KMS-11 (cell line): ENCODE data around the gene SPINDOC.
"Not testable (repeated sequence)": the region's sequence is repeated elsewhere in the genome, so short reads cannot be mapped to it uniquely, and the experiment has no call there.

ENCODE experiments used
- H2AFZ ChIP-seq: fragments of 200-600 bp; sonication (generic); 2 replicates; pipeline ENCODE4 v1.6.1; 2016; ENCODE audit warnings: antibody characterized with exemption, mixed run types, low read depth
- H3K27ac ChIP-seq: fragments of 200-600 bp; sonication (generic); 2 replicates; pipeline ENCODE4 v1.6.1; 2016; ENCODE audit warnings: mild to moderate bottlenecking, mixed run types
- H3K27me3 ChIP-seq: fragments of 200-600 bp; sonication (generic); 2 replicates; pipeline ENCODE4 v1.6.1; 2017; ENCODE audit warnings: mild to moderate bottlenecking, low read depth, mixed run types, moderate library complexity; ENCODE audit not compliant: insufficient read depth
- H3K36me3 ChIP-seq: fragments of 200-600 bp; sonication (generic); 2 replicates; pipeline ENCODE4 v1.6.1; 2017; ENCODE audit warnings: mild to moderate bottlenecking, mixed run types; ENCODE audit not compliant: insufficient read depth
- H3K4me1 ChIP-seq: fragments of 200-600 bp; sonication (generic); 2 replicates; pipeline ENCODE4 v1.6.1; 2016; ENCODE audit warnings: mild to moderate bottlenecking, low read depth, mixed run types; ENCODE audit not compliant: poor library complexity, severe bottlenecking
- H3K4me2 ChIP-seq: fragments of 200-600 bp; sonication (generic); 2 replicates; pipeline ENCODE4 v1.7.0; 2016; ENCODE audit warnings: mild to moderate bottlenecking, mixed run types
- H3K4me3 ChIP-seq: fragments of 200-600 bp; sonication (generic); IDR thresholded peaks from 2 replicates; pipeline ENCODE4 v1.6.1; 2017; ENCODE audit warnings: low read depth, low read length, mixed read lengths; ENCODE audit not compliant: insufficient read depth
- H3K79me2 ChIP-seq: fragments of 200-600 bp; sonication (generic); 2 replicates; pipeline ENCODE4 v1.6.1; 2016; ENCODE audit warnings: low read depth, mixed run types; ENCODE audit not compliant: insufficient read depth
- H3K9ac ChIP-seq: fragments of 200-600 bp; sonication (generic); 2 replicates; pipeline ENCODE4 v1.6.1; 2016; ENCODE audit warnings: mild to moderate bottlenecking, mixed run types
- H4K20me1 ChIP-seq: fragments of 200-600 bp; sonication (generic); 2 replicates; pipeline ENCODE4 v1.6.1; 2016; ENCODE audit warnings: mild to moderate bottlenecking, mixed run types; ENCODE audit not compliant: insufficient read depth
- CTCF ChIP-seq: fragments of 200-600 bp; sonication (generic); conservative IDR thresholded peaks from 2 replicates; pipeline ENCODE4 v1.6.1; 2017; ENCODE audit warnings: low read depth, mild to moderate bottlenecking, antibody characterized with exemption, low read length, moderate library complexity, mixed read lengths

SPINDOC gene

GRCh38 chr11:63854696-63855095 is 41.4 kb downstream of the SPINDOC start:
- Histone ChIP-seq H3K79me2 (peaks cover 67% of the 10 kb centered on the region), H3K4me2 (no peak overlapping the region), H3K27me3 (no peaks in the 10 kb centered on the region), H3K27ac (no peak overlapping the region), H3K4me1 (peaks cover 80% of the 10 kb centered on the region), H3K36me3 (no peaks in the 10 kb centered on the region), H2AFZ (no peak overlapping the region), H3K4me3 (no peak overlapping the region), H4K20me1 (peaks cover 10% of the 10 kb centered on the region; the same call in 1 of the 2 replicates), H3K9ac (no peak overlapping the region)
- no peak for TF ChIP-seq CTCF

- TF ChIP-seq CTCF: no peak
- H2AFZ ChIP-seq: no peak overlapping the region
- peak overlapping the region; percentile 49 for H3K4me2 ChIP-seq
- H3K9ac ChIP-seq: no peak overlapping the region
- no peak overlapping the region for H3K4me3 ChIP-seq
- no peaks in the 10 kb centered on the region for H3K36me3 ChIP-seq
- H4K20me1 ChIP-seq: peaks cover 10% of the 10 kb centered on the region; the same call in 1 of the 2 replicates
- H3K27me3 ChIP-seq: no peaks in the 10 kb centered on the region
- peak overlapping the region; percentile 29; the same call in 1 of the 2 replicates for H3K27ac ChIP-seq
- H3K79me2 ChIP-seq: peaks cover 71% of the 10 kb centered on the region
- peaks cover 78% of the 10 kb centered on the region for H3K4me1 ChIP-seq
Measured at GRCh38 chr11:63855975-63856374, 42.7 kb downstream of the SPINDOC start.

GRCh38 chr11:63858628-63859550 is 45.6 kb downstream of the SPINDOC start:
- Histone ChIP-seq H3K27me3 (no peaks in the 10 kb centered on the region), H3K4me3 (no peak overlapping the region), H3K27ac (no peak overlapping the region), H2AFZ (no peak overlapping the region), H3K36me3 (no peaks in the 10 kb centered on the region; the same call in 1 of the 2 replicates), H4K20me1 (no peaks in the 10 kb centered on the region), H3K4me1 (peaks cover 70% of the 10 kb centered on the region), H3K79me2 (peaks cover 51% of the 10 kb centered on the region), H3K9ac (no peak overlapping the region), H3K4me2 (peak overlapping the region; percentile 2; the same call in 1 of the 2 replicates)
- no peak for TF ChIP-seq CTCF

GRCh38 chr11:63862923-63863322 is 49.7 kb downstream of the SPINDOC start:
- Histone ChIP-seq H2AFZ (no peak overlapping the region), H3K4me3 (no peak overlapping the region), H3K4me1 (peaks cover 79% of the 10 kb centered on the region), H3K9ac (no peak overlapping the region), H3K27ac (peak overlapping the region; percentile 17; the same call in 1 of the 2 replicates), H4K20me1 (no peaks in the 10 kb centered on the region), H3K4me2 (no peak overlapping the region), H3K79me2 (peaks cover 57% of the 10 kb centered on the region; the same call in 1 of the 2 replicates), H3K27me3 (no peaks in the 10 kb centered on the region), H3K36me3 (no peaks in the 10 kb centered on the region; the same call in 1 of the 2 replicates)
- no peak for TF ChIP-seq CTCF

- not testable (repeated sequence) for H3K27me3 ChIP-seq, H4K20me1 ChIP-seq, H2AFZ ChIP-seq, H3K27ac ChIP-seq, H3K36me3 ChIP-seq, H3K9ac ChIP-seq, H3K4me3 ChIP-seq, H3K4me2 ChIP-seq
- Histone ChIP-seq H3K79me2 (peaks cover 57% of the 10 kb centered on the region), H3K4me1 (peaks cover 79% of the 10 kb centered on the region)
Measured at GRCh38 chr11:63863620-63864019, 50.4 kb downstream of the SPINDOC start.
